GM23338 (cell line): ENCODE results near the gene PIMREG. TPM values are rescaled to one million over a fixed set of nuclear protein-coding genes. Genes with fewer than 3 reads are reported as not detected.

Experiments
- ATAC-seq: fragments of 200-7000 bp; cut with Tn5 transposase; 3 replicates; pipeline ENCODE4 v1.9.1; 2020
- DNase-seq: peaks from one replicate; pipeline ENCODE4 v3.0.0-alpha.2; 2015; ENCODE audit warnings: low spot score
- H2AFZ ChIP-seq: fragments of 200-600 bp; sonication (generic); 2 replicates; pipeline ENCODE4 v1.8.0; 2016; ENCODE audit warnings: antibody characterized with exemption, mild to moderate bottlenecking, moderate library complexity
- H3F3A ChIP-seq: fragments of 200-600 bp; sonication (generic); replicated peaks from 2 replicates; pipeline ENCODE4 v1.8.0; 2017; ENCODE audit warnings: antibody characterized with exemption, mixed run types, low read depth
- H3K27ac ChIP-seq: fragments of 200-600 bp; sonication (generic); 2 replicates; pipeline ENCODE4 v1.6.1; 2016; ENCODE audit warnings: low read depth
- H3K27me3 ChIP-seq: fragments of 200-600 bp; sonication (generic); 2 replicates; pipeline ENCODE4 v1.8.0; 2016; ENCODE audit warnings: mild to moderate bottlenecking, mixed run types, moderate library complexity; ENCODE audit not compliant: insufficient read depth
- H3K36me3 ChIP-seq: fragments of 200-600 bp; sonication (generic); 2 replicates; pipeline ENCODE4 v1.8.0; 2016; ENCODE audit warnings: mild to moderate bottlenecking; ENCODE audit not compliant: insufficient read depth
- H3K4me1 ChIP-seq: fragments of 200-600 bp; sonication (generic); 2 replicates; pipeline ENCODE4 v1.8.0; 2016; ENCODE audit warnings: mild to moderate bottlenecking, moderate library complexity; ENCODE audit not compliant: insufficient read depth
- H3K4me2 ChIP-seq: fragments of 200-600 bp; sonication (generic); 2 replicates; pipeline ENCODE4 v1.7.1; 2017; ENCODE audit warnings: mixed run types
- H3K4me3 ChIP-seq: fragments of 200-600 bp; sonication (generic); 2 replicates; pipeline ENCODE4 v1.6.1; 2016; ENCODE audit warnings: mixed run types
- H3K79me2 ChIP-seq: fragments of 200-600 bp; sonication (generic); replicated peaks from 2 replicates; pipeline ENCODE4 v1.8.0; 2017; ENCODE audit warnings: mild to moderate bottlenecking; ENCODE audit not compliant: insufficient read depth
- H3K9me2 ChIP-seq: fragments of 200-600 bp; sonication (generic); 2 replicates; pipeline ENCODE4 v1.8.0; 2017; ENCODE audit not compliant: insufficient read depth
- H4K20me1 ChIP-seq: fragments of 200-600 bp; sonication (generic); replicated peaks from 2 replicates; pipeline ENCODE4 v1.8.0; 2017; ENCODE audit warnings: mild to moderate bottlenecking; ENCODE audit not compliant: insufficient read depth
- H3K27ac Mint-ChIP-seq: 2 replicates; pipeline ENCODE4 v1.8.0; 2020; ENCODE audit warnings: inconsistent platforms, mild to moderate bottlenecking, moderate library complexity, mixed read lengths
- H3K27me3 Mint-ChIP-seq: 3 replicates; pipeline ENCODE4 v1.8.0; 2022; ENCODE audit warnings: low read depth, mild to moderate bottlenecking, moderate library complexity, mixed read lengths, inconsistent platforms; ENCODE audit not compliant: insufficient read depth, poor library complexity
- H3K36me3 Mint-ChIP-seq: 3 replicates; pipeline ENCODE4 v1.8.0; 2021; ENCODE audit warnings: low read depth, mild to moderate bottlenecking, inconsistent platforms, moderate library complexity, mixed read lengths
- H3K4me1 Mint-ChIP-seq: 3 replicates; pipeline ENCODE4 v1.8.0; 2020; ENCODE audit warnings: mild to moderate bottlenecking, inconsistent platforms, mixed read lengths
- H3K4me3 Mint-ChIP-seq: 3 replicates; pipeline ENCODE4 v1.8.0; 2021; ENCODE audit warnings: moderate library complexity, mild to moderate bottlenecking, inconsistent platforms, mixed read lengths
- H3K9me3 Mint-ChIP-seq: 3 replicates; pipeline ENCODE4 v1.8.0; 2020; ENCODE audit warnings: moderate library complexity, mild to moderate bottlenecking, inconsistent platforms, mixed read lengths
- CREB1 ChIP-seq: fragments of 250-450 bp; sonication (Bioruptor Pico); IDR thresholded peaks from 2 replicates; pipeline ENCODE4 v1.5.0; 2020; ENCODE audit warnings: low read depth, mild to moderate bottlenecking, moderate library complexity
- EZH2 ChIP-seq: fragments of 200-600 bp; sonication (generic); IDR thresholded peaks from one replicate; pipeline ENCODE4 v1.8.0; 2017; ENCODE audit warnings: antibody characterized with exemption, mild to moderate bottlenecking, low read depth; ENCODE audit not compliant: unreplicated experiment
- EZH2phosphoT487 ChIP-seq: fragments of 200-600 bp; sonication (generic); IDR thresholded peaks from one replicate; pipeline ENCODE4 v1.8.1; 2018; ENCODE audit warnings: antibody characterized with exemption; ENCODE audit not compliant: unreplicated experiment
- JUNB ChIP-seq: IDR thresholded peaks from one replicate; pipeline ENCODE4 v1.6.1; 2016; ENCODE audit warnings: antibody characterized with exemption; ENCODE audit not compliant: unreplicated experiment
- NANOG ChIP-seq: IDR thresholded peaks from 2 replicates; pipeline ENCODE4 v1.6.1; 2016; ENCODE audit warnings: antibody characterized with exemption, borderline replicate concordance
- POLR2AphosphoS5 ChIP-seq: IDR thresholded peaks from 2 replicates; pipeline ENCODE4 v1.6.1; 2016; ENCODE audit warnings: antibody characterized with exemption, low read depth
- STAT1 ChIP-seq: IDR thresholded peaks from one replicate; pipeline ENCODE4 v1.6.1; 2016; ENCODE audit warnings: antibody characterized with exemption; ENCODE audit not compliant: unreplicated experiment
- ZNF114 ChIP-seq: fragments of 250-450 bp; sonication (Bioruptor Pico); IDR thresholded peaks from 2 replicates; pipeline ENCODE4 v1.5.0; 2020; ENCODE audit warnings: mild to moderate bottlenecking, moderate library complexity
- ZNF331 ChIP-seq: fragments of 250-450 bp; sonication (Bioruptor Pico); IDR thresholded peaks from 2 replicates; pipeline ENCODE4 v1.5.0; 2020; ENCODE audit warnings: low read depth, mild to moderate bottlenecking, moderate library complexity
- polyA plus RNA-seq: library from polyadenylated mRNA; unstranded; fragments of >200 nt; fragmentation: Nextera tagmentation; extraction: Ambion mirVana; gene quantifications from 2 replicates; pipeline ENCODE4 v1.2.1, GENCODE V29; 2016
- total RNA-seq: library from RNA; depleted of rRNA; stranded (reverse); fragments of >200 nt; shearing (Covaris generic); gene quantifications from 2 replicates; pipeline ENCODE4 v1.2.3, GENCODE V29; 2014
- TF ChIP-seq, protein P1 (sequence below): IDR thresholded peaks from one replicate; pipeline ENCODE4 v1.6.1; 2018; ENCODE audit warnings: antibody characterized with exemption; ENCODE audit not compliant: unreplicated experiment
- TF ChIP-seq, protein P2 (sequence below), 2 experiments: fragments of 200-600 bp in 1 of 2; sonication (generic) in 1 of 2; conservative IDR thresholded peaks; 2 replicates each; pipeline versions ENCODE4 v1.5.1 to v1.6.1; 2016 to 2017; ENCODE audit warnings: antibody characterized with exemption in 2 of 2, low read depth in 2 of 2, mild to moderate bottlenecking in 2 of 2, moderate library complexity in 1 of 2
- TF ChIP-seq, protein P3 (sequence below): fragments of 250-450 bp; sonication (Bioruptor Pico); IDR thresholded peaks from 2 replicates; pipeline ENCODE4 v1.5.0; 2020; ENCODE audit warnings: mild to moderate bottlenecking, moderate library complexity
- TF ChIP-seq, protein P4 (sequence below): IDR thresholded peaks from 2 replicates; pipeline ENCODE4 v1.6.1; 2016; ENCODE audit warnings: antibody characterized with exemption

PIMREG gene
- total and polyA plus RNA-seq, 2 experiments from 2014 or later, result 87.8 to 144 TPM

DNA sequence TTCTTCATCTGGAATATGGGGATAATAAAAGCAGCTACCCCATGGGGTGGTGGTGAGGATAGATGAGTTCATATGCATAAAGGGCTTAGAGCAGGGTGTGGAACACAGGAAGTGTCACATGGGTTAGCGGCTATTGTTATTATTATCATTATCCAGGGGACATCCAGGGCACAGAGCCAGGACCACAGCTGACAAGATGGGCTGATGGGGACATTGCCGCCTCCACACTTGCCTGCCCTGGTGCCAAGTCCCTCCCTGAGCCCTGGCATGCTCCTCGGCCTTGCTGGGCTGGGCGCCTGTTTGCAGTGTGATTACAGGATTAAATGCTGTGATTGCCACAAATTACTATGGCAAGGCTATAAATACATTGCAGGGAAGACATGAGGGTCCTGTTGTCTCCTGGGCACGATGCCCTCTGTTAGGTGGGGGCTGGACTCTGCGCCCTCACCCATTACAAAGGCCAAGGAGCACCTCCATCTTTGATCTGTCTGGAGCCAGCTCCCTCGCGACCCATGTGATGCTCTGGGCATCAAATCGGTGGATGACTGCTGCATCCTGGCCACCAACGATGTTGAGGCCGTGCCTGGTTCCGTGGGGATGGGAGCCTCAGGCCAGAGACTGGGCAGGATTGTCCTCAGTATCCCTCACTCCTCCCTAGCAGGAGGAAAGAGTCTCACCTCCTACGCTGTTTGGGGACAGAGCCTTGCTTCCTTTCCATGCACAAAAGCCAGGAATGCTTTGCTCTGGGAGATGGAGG lies 43.2 kb downstream of the PIMREG start:
- Histone ChIP-seq H3K4me2 (no peak overlapping the region), H4K20me1 (no peaks in the 10 kb centered on the region), H3F3A (no peaks in the 10 kb centered on the region), H2AFZ (no peak overlapping the region), H3K79me2 (no peaks in the 10 kb centered on the region), H3K4me3 (no peak overlapping the region), H3K27ac (no peak overlapping the region), H3K4me1 (peaks cover 15% of the 10 kb centered on the region), H3K27me3 (no peaks in the 10 kb centered on the region), H3K36me3 (no peaks in the 10 kb centered on the region), H3K9me2 (peaks cover 3% of the 10 kb centered on the region; the same call in 1 of the 2 replicates)
- TF ChIP-seq, protein P1, sequence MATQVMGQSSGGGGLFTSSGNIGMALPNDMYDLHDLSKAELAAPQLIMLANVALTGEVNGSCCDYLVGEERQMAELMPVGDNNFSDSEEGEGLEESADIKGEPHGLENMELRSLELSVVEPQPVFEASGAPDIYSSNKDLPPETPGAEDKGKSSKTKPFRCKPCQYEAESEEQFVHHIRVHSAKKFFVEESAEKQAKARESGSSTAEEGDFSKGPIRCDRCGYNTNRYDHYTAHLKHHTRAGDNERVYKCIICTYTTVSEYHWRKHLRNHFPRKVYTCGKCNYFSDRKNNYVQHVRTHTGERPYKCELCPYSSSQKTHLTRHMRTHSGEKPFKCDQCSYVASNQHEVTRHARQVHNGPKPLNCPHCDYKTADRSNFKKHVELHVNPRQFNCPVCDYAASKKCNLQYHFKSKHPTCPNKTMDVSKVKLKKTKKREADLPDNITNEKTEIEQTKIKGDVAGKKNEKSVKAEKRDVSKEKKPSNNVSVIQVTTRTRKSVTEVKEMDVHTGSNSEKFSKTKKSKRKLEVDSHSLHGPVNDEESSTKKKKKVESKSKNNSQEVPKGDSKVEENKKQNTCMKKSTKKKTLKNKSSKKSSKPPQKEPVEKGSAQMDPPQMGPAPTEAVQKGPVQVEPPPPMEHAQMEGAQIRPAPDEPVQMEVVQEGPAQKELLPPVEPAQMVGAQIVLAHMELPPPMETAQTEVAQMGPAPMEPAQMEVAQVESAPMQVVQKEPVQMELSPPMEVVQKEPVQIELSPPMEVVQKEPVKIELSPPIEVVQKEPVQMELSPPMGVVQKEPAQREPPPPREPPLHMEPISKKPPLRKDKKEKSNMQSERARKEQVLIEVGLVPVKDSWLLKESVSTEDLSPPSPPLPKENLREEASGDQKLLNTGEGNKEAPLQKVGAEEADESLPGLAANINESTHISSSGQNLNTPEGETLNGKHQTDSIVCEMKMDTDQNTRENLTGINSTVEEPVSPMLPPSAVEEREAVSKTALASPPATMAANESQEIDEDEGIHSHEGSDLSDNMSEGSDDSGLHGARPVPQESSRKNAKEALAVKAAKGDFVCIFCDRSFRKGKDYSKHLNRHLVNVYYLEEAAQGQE, result no peak
- TF ChIP-seq, protein P2, sequence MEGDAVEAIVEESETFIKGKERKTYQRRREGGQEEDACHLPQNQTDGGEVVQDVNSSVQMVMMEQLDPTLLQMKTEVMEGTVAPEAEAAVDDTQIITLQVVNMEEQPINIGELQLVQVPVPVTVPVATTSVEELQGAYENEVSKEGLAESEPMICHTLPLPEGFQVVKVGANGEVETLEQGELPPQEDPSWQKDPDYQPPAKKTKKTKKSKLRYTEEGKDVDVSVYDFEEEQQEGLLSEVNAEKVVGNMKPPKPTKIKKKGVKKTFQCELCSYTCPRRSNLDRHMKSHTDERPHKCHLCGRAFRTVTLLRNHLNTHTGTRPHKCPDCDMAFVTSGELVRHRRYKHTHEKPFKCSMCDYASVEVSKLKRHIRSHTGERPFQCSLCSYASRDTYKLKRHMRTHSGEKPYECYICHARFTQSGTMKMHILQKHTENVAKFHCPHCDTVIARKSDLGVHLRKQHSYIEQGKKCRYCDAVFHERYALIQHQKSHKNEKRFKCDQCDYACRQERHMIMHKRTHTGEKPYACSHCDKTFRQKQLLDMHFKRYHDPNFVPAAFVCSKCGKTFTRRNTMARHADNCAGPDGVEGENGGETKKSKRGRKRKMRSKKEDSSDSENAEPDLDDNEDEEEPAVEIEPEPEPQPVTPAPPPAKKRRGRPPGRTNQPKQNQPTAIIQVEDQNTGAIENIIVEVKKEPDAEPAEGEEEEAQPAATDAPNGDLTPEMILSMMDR (conservative IDR thresholded peaks at IDR 0.05; ENCODE audit: low read depth in 2 of 2), result no peak
- TF ChIP-seq NANOG (no peak), ZNF331 (no peak), CREB1 (CRISPR knock-in tag) (no peak), ZNF114 (CRISPR knock-in tag) (no peak), STAT1 (no peak), EZH2 (no peak), POLR2AphosphoS5 (no peak), EZH2phosphoT487 (no peak), JUNB (no peak)
- TF ChIP-seq, protein P3, sequence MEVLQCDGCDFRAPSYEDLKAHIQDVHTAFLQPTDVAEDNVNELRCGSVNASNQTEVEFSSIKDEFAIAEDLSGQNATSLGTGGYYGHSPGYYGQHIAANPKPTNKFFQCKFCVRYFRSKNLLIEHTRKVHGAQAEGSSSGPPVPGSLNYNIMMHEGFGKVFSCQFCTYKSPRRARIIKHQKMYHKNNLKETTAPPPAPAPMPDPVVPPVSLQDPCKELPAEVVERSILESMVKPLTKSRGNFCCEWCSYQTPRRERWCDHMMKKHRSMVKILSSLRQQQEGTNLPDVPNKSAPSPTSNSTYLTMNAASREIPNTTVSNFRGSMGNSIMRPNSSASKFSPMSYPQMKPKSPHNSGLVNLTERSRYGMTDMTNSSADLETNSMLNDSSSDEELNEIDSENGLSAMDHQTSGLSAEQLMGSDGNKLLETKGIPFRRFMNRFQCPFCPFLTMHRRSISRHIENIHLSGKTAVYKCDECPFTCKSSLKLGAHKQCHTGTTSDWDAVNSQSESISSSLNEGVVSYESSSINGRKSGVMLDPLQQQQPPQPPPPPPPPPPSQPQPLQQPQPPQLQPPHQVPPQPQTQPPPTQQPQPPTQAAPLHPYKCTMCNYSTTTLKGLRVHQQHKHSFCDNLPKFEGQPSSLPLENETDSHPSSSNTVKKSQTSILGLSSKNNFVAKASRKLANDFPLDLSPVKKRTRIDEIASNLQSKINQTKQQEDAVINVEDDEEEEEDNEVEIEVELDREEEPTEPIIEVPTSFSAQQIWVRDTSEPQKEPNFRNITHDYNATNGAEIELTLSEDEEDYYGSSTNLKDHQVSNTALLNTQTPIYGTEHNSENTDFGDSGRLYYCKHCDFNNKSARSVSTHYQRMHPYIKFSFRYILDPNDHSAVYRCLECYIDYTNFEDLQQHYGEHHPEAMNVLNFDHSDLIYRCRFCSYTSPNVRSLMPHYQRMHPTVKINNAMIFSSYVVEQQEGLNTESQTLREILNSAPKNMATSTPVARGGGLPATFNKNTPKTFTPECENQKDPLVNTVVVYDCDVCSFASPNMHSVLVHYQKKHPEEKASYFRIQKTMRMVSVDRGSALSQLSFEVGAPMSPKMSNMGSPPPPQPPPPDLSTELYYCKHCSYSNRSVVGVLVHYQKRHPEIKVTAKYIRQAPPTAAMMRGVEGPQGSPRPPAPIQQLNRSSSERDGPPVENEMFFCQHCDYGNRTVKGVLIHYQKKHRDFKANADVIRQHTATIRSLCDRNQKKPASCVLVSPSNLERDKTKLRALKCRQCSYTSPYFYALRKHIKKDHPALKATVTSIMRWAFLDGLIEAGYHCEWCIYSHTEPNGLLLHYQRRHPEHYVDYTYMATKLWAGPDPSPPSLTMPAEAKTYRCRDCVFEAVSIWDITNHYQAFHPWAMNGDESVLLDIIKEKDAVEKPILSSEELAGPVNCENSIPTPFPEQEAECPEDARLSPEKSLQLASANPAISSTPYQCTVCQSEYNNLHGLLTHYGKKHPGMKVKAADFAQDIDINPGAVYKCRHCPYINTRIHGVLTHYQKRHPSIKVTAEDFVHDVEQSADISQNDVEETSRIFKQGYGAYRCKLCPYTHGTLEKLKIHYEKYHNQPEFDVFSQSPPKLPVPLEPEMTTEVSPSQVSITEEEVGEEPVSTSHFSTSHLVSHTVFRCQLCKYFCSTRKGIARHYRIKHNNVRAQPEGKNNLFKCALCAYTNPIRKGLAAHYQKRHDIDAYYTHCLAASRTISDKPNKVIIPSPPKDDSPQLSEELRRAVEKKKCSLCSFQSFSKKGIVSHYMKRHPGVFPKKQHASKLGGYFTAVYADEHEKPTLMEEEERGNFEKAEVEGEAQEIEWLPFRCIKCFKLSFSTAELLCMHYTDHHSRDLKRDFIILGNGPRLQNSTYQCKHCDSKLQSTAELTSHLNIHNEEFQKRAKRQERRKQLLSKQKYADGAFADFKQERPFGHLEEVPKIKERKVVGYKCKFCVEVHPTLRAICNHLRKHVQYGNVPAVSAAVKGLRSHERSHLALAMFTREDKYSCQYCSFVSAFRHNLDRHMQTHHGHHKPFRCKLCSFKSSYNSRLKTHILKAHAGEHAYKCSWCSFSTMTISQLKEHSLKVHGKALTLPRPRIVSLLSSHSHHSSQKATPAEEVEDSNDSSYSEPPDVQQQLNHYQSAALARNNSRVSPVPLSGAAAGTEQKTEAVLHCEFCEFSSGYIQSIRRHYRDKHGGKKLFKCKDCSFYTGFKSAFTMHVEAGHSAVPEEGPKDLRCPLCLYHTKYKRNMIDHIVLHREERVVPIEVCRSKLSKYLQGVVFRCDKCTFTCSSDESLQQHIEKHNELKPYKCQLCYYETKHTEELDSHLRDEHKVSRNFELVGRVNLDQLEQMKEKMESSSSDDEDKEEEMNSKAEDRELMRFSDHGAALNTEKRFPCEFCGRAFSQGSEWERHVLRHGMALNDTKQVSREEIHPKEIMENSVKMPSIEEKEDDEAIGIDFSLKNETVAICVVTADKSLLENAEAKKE (CRISPR knock-in tag), result no peak
- TF ChIP-seq, protein P4, sequence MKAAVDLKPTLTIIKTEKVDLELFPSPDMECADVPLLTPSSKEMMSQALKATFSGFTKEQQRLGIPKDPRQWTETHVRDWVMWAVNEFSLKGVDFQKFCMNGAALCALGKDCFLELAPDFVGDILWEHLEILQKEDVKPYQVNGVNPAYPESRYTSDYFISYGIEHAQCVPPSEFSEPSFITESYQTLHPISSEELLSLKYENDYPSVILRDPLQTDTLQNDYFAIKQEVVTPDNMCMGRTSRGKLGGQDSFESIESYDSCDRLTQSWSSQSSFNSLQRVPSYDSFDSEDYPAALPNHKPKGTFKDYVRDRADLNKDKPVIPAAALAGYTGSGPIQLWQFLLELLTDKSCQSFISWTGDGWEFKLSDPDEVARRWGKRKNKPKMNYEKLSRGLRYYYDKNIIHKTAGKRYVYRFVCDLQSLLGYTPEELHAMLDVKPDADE, result no peak
- Mint-ChIP-seq H3K27ac (no peak overlapping the region), H3K4me3 (no peak overlapping the region), H3K4me1 (peaks cover 44% of the 10 kb centered on the region), H3K27me3 (peaks cover 18% of the 10 kb centered on the region), H3K9me3 (no peaks in the 10 kb centered on the region), H3K36me3 (no peaks in the 10 kb centered on the region)
- ATAC-seq (no peak), DNase-seq (no peak)
